HFF-Myc (cell line): ENCODE results near the gene NCOA3.

ENCODE experiments used
- DNase-seq: peaks from one replicate; pipeline ENCODE4 v3.0.0-alpha.2; 2011; ENCODE audit warnings: low read depth; ENCODE audit errors: extremely low read depth
- H3K4me3 ChIP-seq: replicated peaks from 2 replicates; pipeline ENCODE4 v1.5.1; 2011; ENCODE audit warnings: low read depth, mild to moderate bottlenecking, control low read depth, low read length
- TF ChIP-seq, protein P1 (sequence below): IDR thresholded peaks from 2 replicates; pipeline ENCODE4 v1.5.1; 2012; ENCODE audit warnings: mild to moderate bottlenecking, low read depth, low read length, control low read depth; ENCODE audit errors: missing control alignments

The NCOA3 gene

DNA sequence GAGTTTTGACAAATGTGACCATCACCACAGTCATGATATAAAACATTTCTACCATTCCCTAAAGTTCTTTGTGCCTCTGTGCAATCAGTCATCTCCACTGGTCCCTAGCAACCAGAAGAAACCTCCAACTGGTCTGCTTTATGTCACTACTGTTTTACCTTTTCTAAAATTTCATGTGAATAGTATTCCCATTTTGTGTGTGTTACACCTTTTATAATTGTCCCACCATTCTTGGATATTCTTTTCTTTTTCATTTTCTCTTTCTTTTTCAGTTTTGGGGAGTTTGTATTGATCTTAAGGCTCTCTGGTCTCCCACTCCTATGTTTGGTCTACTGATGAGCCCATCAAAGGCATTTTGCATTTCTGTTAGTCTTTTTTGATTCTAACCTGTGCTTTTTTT lies 95.4 kb downstream of the NCOA3 start:
- no peak for DNase-seq
- H3K4me3 ChIP-seq: no peak overlapping the region
- TF ChIP-seq, protein P1, sequence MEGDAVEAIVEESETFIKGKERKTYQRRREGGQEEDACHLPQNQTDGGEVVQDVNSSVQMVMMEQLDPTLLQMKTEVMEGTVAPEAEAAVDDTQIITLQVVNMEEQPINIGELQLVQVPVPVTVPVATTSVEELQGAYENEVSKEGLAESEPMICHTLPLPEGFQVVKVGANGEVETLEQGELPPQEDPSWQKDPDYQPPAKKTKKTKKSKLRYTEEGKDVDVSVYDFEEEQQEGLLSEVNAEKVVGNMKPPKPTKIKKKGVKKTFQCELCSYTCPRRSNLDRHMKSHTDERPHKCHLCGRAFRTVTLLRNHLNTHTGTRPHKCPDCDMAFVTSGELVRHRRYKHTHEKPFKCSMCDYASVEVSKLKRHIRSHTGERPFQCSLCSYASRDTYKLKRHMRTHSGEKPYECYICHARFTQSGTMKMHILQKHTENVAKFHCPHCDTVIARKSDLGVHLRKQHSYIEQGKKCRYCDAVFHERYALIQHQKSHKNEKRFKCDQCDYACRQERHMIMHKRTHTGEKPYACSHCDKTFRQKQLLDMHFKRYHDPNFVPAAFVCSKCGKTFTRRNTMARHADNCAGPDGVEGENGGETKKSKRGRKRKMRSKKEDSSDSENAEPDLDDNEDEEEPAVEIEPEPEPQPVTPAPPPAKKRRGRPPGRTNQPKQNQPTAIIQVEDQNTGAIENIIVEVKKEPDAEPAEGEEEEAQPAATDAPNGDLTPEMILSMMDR: no peak

DNA sequence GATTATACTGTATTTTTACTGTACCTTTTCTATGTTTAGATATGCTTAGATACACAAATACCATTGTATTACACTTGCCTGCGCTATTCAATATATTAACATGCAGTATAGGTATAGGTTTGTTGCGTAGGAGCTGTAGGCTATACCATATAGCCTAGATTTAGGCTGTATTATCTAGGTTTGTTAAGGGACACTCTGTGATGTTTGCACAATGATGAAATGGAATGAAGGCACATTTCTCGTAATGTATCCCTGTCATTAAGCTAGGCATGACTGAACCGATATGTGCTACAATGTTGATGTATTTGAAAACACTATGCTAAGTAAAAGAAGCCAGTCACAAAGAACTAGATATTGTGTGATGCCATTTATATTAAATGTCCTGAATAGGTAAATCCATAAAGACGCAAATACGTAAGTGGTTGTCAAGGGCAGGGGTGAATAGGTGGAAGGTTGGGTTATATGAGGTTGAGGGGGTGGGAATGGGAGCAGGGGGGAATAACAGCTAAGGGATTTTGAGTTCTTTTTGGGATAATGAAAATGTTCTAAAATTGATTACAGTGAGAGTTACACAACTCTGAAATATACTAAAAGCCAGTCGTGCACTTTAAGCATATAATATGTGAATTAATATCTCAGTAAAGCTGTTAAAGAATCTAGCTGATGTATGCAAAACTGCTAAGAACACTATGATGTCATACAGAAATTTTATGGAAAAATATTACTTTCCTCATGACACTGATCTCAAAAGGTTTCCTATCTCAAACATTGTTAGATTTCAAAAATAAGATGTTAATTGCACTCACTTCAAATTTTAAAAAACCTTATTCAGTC lies 97.4 kb downstream of the NCOA3 start:
- no peak for DNase-seq
- H3K4me3 ChIP-seq: no peak overlapping the region
- TF ChIP-seq, protein P1: no peak

DNA sequence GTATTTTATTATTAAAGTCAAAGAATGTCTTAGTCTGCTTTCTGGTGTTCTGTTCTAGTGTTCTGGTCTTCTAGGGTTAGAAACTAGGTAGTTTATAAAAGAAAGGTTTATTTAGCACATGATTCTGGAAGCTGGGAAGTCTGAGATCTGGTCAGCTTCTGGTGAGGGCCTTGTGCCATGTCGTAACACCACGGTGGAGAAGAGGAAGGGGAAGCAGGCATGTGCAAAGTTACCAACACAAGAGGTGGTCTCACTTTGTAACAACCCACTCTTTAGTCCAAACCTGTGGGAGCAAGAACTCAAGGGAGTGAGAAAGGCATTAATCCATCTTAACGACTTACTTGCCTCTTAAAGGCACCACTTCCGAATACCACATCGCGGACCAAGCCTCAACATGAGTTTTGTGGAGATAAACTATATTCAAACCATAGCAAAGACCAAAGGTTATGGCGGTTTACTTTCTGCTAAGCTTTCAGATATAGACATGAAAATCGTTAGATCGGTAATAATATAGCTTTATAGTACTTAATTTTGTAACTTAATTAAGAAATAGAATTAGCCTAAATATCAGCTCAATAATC lies 99.4 kb downstream of the NCOA3 start:
- no peak for DNase-seq
- H3K4me3 ChIP-seq: no peak overlapping the region
- TF ChIP-seq, protein P1: no peak

DNA sequence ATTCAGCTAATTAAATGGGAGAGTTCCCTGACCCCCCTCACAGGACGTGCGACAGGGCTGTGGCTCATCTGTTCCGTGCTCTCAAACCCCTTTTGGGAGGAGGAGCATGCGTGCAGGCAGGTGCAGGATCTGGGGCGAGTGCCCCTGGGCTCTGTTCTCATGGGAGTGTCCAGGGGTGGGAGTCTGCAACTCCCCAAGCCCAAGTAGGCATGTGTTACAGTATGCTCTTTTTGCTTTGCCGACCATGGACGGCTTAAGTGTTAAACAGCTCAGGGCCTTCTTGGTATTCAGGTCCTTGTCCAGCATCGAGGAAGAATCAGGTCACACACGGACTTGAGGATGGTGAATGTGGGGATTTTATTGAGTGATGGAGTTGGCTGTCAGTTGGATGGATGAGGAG lies 101.6 kb downstream of the NCOA3 start:
- DNase-seq: no peak
- H3K4me3 ChIP-seq: no peak overlapping the region
- TF ChIP-seq, protein P1: no peak

DNA sequence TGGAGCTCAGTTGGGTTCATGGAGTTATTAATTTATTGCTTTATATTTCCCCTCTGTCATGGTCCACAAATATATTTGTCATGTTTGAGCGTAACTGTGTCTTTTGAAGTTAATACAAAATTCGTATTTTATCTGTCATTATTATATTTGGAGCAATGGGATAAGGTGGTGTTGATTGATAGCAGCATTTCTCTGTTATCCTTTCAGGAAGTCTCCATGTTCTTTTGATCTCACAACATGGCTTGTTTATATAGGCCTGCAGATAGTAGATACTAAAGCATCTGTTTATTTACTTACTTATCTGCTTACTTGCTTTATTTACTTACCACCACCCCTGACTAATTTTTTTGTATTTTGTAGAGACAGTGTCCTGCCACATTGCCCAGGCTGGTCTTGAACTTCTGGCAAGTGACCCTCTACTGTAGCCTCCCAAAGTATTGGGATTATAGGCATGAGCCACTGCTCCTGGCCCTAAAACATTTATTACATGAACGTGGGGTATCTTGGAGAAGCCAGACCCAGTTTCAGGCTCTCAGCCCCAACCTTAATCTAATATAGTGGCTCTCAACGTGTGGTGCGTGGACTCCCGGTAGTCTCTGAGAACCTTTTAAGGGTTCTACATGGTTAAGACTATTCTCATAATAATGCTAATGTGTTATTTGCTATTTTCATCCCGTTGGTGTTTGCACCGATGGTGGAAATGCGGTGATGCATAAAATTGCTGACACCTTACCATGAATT lies 104.2 kb downstream of the NCOA3 start:
- TF ChIP-seq, protein P1: no peak
- no peak for DNase-seq
- H3K4me3 ChIP-seq: no peak overlapping the region

DNA sequence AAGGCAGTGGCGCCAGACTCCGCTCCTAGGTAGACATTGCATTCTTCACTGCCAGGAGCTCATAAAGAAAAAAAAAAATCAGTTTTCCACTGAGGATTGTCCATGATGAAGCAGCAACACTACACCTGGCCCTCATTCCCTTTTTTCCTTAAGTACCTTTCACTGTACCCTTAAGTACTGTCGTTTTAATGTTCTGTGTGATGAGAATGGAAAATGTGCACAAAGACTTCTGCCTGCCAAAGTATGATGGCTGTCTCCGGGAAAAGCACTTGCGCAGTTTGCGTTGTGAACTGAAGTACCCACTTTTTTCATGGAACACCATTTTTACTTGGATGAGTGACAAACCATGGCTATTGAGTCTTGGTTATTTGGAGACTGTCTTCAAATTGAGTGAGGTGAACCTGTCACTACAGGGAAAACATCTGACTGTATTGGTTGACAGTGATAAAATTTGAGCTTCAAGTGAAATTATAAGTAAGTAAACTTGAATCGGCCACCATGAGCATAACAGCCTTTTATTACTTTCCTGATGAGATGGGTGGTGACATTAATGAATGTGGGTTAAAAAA lies 104.8 kb downstream of the NCOA3 start:
- no peak for DNase-seq

More for the DNA sequence above, 104.8 kb downstream of the NCOA3 start:
- TF ChIP-seq, protein P1: no peak
- no peak overlapping the region for H3K4me3 ChIP-seq
